ENCODE results near the gene SELENOM. TPM values are rescaled to one million over a fixed set of nuclear protein-coding genes. Genes with fewer than 3 reads are reported as not detected.

The SELENOM gene
- total and polyA plus RNA-seq, 7 donors: 23.6 to 68.2 (median 48.0) TPM

- DNase-seq: no peak
- no peak for ATAC-seq
- Histone ChIP-seq H3K36me3 (ENCODE audit: insufficient read depth in 1 of 2, low read depth in 1 of 2) (peaks cover 0 to 30% of the 10 kb centered on the region in 2 donors), H3K9me3 (no peaks in the 10 kb centered on the region), H3K27ac (peak overlapping the region; percentile 94), H3K27me3 (ENCODE audit: insufficient read depth in 3 of 3, low read length in 2 of 3) (no peaks in the 10 kb centered on the region), H3K4me1 (peaks cover 30% of the 10 kb centered on the region), H3K4me3 (peak overlapping the region; percentile 89)
- WGBS, 3 donors: 72 to 81% (median 76%) methylated on average over 3 of the region's 3 CpGs
- TF ChIP-seq CTCF (IDR thresholded peaks at IDR 0.05): no peak
- intact Hi-C loops (cut with DNase I): loop anchor here (2.0 to 10.0 kb wide), 3 partner anchors 117 to 149 kb away; partner anchors contain the start of genes MORC2 (in 1 of the 2) and TUG1 (in 1 of the 2)
Measured at GRCh38 chr22:31085928-31086327, 21.4 kb downstream of the SELENOM start.

- intact Hi-C loops (cut with DNase I): loop anchor here (2.0 to 10.0 kb wide), 3 partner anchors 117 to 149 kb away; partner anchors contain the start of genes MORC2 (in 1 of the 2) and TUG1 (in 1 of the 2)
- H3K27ac ChIP-seq: peak overlapping the region; percentile 94
- H3K27me3 ChIP-seq (ENCODE audit: insufficient read depth in 3 of 3, low read length in 2 of 3): no peaks in the 10 kb centered on the region
- 8 to 31% (median 24%) methylated on average over 7 to 13 of the region's 13 CpGs for WGBS, 3 donors
- no peak for ATAC-seq
- H3K4me3 ChIP-seq: peak overlapping the region; percentile 89
- H3K4me1 ChIP-seq: peaks cover 30% of the 10 kb centered on the region
- DNase-seq: peak; percentile 27 to 67
- H3K9me3 ChIP-seq: no peaks in the 10 kb centered on the region
- peaks cover 0 to 28% of the 10 kb centered on the region in 2 donors for H3K36me3 ChIP-seq (ENCODE audit: insufficient read depth in 1 of 2, low read depth in 1 of 2)
- TF ChIP-seq CTCF (IDR thresholded peaks at IDR 0.05): no peak
Measured at GRCh38 chr22:31085493-31085824, 21.9 kb downstream of the SELENOM start.

GRCh38 chr22:31084811-31085492, 22.4 kb downstream of the SELENOM start:
- ATAC-seq (peak; percentile 73 to 85 (median 74)), DNase-seq (peak; percentile 91 to 93)
- intact Hi-C loops (cut with DNase I): loop anchor here (2.0 to 10.0 kb wide), 4 partner anchors 116 to 150 kb away; partner anchors contain the start of genes MORC2 (in 1 of the 2) and TUG1 (in 1 of the 2)
- Histone ChIP-seq H3K27me3 (ENCODE audit: insufficient read depth in 3 of 3, low read length in 2 of 3) (no peaks in the 10 kb centered on the region), H3K27ac (peak overlapping the region; percentile 94), H3K4me3 (peak overlapping the region; percentile 89), H3K9me3 (no peaks in the 10 kb centered on the region), H3K4me1 (peaks cover 30% of the 10 kb centered on the region), H3K36me3 (ENCODE audit: insufficient read depth in 1 of 2, low read depth in 1 of 2) (peaks cover 0 to 23% of the 10 kb centered on the region in 2 donors)
- peak; percentile 82 for TF ChIP-seq CTCF (IDR thresholded peaks at IDR 0.05)
- 0 to 1% (median 1%) methylated on average over 45 to 69 of the region's 69 CpGs for WGBS, 3 donors

- H3K36me3 ChIP-seq (ENCODE audit: insufficient read depth in 1 of 2, low read depth in 1 of 2): peaks cover 0 to 15% of the 10 kb centered on the region in 2 donors
- peak overlapping the region; percentile 89 for H3K4me3 ChIP-seq
- H3K4me1 ChIP-seq: peaks cover 30% of the 10 kb centered on the region
- H3K9me3 ChIP-seq: no peaks in the 10 kb centered on the region
- H3K27ac ChIP-seq: peak overlapping the region; percentile 94
- intact Hi-C loops (cut with DNase I): loop anchor here (2.0 to 10.0 kb wide), 5 partner anchors 39 to 151 kb away; partner anchors contain the start of genes MORC2 (in 2 of the 2) and TUG1 (in 2 of the 2)
- TF ChIP-seq CTCF (IDR thresholded peaks at IDR 0.05): no peak
- H3K27me3 ChIP-seq (ENCODE audit: insufficient read depth in 3 of 3, low read length in 2 of 3): no peaks in the 10 kb centered on the region
- 13 to 24% (median 14%) methylated on average over 18 of the region's 18 CpGs for WGBS, 3 donors
- DNase-seq (peak in 1 of 2 donors; percentile 53), ATAC-seq (peak in 3 of 4 donors; percentile 2 to 16 (median 4))
Measured at GRCh38 chr22:31083923-31084810, 23.2 kb downstream of the SELENOM start.

Data from psoas muscle (tissue), 8 donors.